ENCODE results near the gene GALNS.

Gene GALNS

DNA sequence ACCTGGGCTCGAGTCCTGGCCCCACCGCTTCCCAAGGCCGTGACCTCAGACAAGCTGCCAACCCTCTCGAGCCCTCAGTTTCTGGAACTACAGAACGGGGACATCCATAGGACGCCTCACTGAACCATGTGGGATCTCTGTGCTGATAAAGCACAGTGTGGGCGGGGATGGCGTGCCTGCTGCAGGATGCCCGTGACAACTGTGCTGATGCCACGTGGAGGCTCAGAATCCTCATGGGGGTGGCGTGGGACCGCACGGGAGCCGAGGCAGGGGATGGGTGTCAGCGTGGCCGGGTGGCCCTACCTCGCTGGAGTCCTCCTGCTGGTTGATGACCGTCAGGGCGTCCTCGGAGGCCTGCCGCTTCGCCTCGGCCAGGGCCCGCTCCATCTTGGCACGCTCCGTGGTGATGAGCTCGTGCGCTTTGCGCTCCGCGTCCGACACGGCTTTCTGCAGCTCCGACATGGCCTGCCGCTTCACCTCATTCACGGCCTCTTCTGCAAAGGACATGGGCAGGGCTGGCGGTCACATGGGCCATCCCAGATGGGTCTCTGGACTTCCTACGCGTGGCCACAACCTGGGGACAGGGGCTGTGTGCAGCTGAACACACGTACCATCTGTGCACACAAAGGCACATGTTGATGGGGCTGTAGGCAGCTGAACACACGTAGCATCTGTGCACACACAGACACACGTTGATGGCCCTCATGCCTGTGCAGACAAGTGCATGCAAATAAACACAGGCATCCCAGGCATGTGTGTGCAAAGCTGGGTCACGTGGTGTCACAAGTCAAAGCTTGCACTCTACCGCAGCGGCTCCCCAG is 22.4 kb upstream of the GALNS start:
- no peak overlapping the region for H3K4me3 ChIP-seq (ENCODE audit: severe bottlenecking)
- H3K27me3 ChIP-seq (ENCODE audit: insufficient read depth, poor library complexity, severe bottlenecking), result peaks cover 13% of the 10 kb centered on the region
- no peaks in the 10 kb centered on the region for H3K9me3 ChIP-seq (ENCODE audit: severe bottlenecking)
- H3K27ac ChIP-seq (ENCODE audit: poor library complexity, severe bottlenecking), result no peak overlapping the region
- TF ChIP-seq, protein P1, sequence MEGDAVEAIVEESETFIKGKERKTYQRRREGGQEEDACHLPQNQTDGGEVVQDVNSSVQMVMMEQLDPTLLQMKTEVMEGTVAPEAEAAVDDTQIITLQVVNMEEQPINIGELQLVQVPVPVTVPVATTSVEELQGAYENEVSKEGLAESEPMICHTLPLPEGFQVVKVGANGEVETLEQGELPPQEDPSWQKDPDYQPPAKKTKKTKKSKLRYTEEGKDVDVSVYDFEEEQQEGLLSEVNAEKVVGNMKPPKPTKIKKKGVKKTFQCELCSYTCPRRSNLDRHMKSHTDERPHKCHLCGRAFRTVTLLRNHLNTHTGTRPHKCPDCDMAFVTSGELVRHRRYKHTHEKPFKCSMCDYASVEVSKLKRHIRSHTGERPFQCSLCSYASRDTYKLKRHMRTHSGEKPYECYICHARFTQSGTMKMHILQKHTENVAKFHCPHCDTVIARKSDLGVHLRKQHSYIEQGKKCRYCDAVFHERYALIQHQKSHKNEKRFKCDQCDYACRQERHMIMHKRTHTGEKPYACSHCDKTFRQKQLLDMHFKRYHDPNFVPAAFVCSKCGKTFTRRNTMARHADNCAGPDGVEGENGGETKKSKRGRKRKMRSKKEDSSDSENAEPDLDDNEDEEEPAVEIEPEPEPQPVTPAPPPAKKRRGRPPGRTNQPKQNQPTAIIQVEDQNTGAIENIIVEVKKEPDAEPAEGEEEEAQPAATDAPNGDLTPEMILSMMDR (IDR thresholded peaks at IDR 0.05; ENCODE audit: poor library complexity, severe bottlenecking), result no peak
- DNase-seq (ENCODE audit: low spot score) (no peak), ATAC-seq (ENCODE audit: low read depth) (peak; percentile 62)
- H3K4me1 ChIP-seq (ENCODE audit: insufficient read depth, poor library complexity, severe bottlenecking), result peaks cover 2% of the 10 kb centered on the region
- no peaks in the 10 kb centered on the region for H3K36me3 ChIP-seq (ENCODE audit: low read depth)

DNA sequence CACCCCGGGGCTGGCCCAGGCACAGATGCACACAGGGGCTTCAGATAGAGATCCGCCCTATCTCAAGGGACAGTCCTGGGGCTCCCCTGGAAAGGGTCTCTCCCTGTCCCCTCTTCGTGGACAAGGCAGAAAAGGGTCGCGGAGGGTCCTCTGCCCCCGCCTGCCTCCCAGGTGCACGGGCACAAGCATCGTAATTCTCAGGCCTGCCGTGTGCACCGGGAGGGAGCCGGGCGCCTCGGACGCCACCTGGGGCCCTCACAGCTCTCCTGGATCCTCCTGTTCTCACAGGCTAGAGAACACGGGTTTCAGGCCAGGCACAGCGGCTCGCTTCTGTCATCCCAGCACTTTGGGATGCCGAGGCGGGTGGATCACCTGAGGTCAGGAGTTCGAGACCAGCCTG is 21.6 kb upstream of the GALNS start:
- DNase-seq (ENCODE audit: low spot score) (no peak), ATAC-seq (ENCODE audit: low read depth) (no peak)
- peaks cover 13% of the 10 kb centered on the region for H3K27me3 ChIP-seq (ENCODE audit: insufficient read depth, poor library complexity, severe bottlenecking)
- no peak overlapping the region for H3K4me3 ChIP-seq (ENCODE audit: severe bottlenecking)
- H3K36me3 ChIP-seq (ENCODE audit: low read depth), result no peaks in the 10 kb centered on the region
- TF ChIP-seq, protein P1 (IDR thresholded peaks at IDR 0.05; ENCODE audit: poor library complexity, severe bottlenecking), result no peak
- H3K27ac ChIP-seq (ENCODE audit: poor library complexity, severe bottlenecking), result no peak overlapping the region
- H3K9me3 ChIP-seq (ENCODE audit: severe bottlenecking), result no peaks in the 10 kb centered on the region
- peaks cover 2% of the 10 kb centered on the region for H3K4me1 ChIP-seq (ENCODE audit: insufficient read depth, poor library complexity, severe bottlenecking)

DNA sequence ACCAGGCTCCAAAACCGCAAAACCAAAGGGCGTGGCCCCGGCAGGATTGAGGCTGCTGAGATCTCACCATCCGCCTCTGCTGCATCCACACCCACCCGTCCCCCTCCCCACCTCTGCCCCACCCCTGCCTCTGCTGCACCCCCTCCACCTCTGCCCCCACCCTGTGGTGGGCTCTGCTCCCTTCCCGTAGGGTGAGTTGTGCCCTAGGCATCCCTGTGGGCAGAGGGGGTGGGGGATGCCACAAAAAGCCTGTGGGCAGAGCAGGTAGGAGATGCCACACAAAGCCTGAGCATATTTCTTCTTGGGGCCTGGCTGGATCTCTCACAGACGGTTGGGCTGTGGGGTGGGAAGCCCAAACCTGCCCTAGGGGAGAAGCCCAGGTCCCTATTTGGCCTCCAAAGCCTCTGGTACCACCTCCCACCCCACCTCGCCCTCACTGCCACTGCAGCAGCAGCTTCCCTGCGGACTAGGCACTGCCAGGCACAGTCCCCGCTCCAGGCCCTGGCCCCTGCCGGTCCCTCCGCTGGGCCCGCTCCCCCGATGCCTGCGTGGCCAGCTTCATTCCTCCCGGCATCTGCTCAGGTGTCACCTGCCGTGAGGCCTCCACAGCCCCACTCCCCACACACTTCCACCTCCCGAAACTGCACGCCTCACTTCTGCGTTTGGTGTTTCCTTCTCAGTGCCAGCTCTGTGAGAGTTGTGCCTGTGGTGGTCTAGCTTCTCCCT is 21.0 kb upstream of the GALNS start:
- ATAC-seq (ENCODE audit: low read depth) (no peak), DNase-seq (ENCODE audit: low spot score) (no peak)
- Histone ChIP-seq H3K27ac (ENCODE audit: poor library complexity, severe bottlenecking) (no peak overlapping the region), H3K9me3 (ENCODE audit: severe bottlenecking) (no peaks in the 10 kb centered on the region), H3K27me3 (ENCODE audit: insufficient read depth, poor library complexity, severe bottlenecking) (peaks cover 13% of the 10 kb centered on the region), H3K36me3 (ENCODE audit: low read depth) (no peaks in the 10 kb centered on the region), H3K4me3 (ENCODE audit: severe bottlenecking) (no peak overlapping the region), H3K4me1 (ENCODE audit: insufficient read depth, poor library complexity, severe bottlenecking) (peaks cover 2% of the 10 kb centered on the region)
- TF ChIP-seq, protein P1 (IDR thresholded peaks at IDR 0.05; ENCODE audit: poor library complexity, severe bottlenecking), result no peak

DNA sequence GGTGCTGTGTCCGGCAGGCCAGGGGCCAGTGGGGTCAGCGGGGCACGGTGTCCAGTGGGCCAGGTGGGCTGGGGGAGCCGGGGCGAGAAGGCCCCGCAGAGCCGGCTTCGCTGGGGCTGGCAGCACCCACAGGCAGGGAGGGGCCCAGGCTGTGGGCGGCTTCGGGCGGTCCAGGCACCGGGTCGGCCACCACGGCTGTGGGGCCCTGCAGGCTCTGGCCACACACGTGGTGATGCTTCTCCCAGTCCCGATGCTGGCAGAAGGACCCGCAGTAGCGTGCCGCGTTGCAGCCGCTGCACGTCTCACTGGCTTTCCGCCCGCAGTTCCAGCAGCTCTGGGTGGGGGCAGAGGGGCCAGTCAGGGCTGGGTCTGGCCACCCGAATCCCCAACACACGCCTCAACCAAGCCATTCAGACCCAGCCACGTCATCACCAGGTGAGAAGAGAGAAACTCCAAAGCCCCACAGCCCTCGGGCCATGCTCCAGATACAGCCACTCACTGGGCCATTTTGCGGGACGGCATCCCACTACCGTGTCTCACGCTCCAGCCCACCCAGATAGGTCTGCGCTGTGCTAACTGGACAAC is 20.3 kb upstream of the GALNS start:
- DNase-seq (ENCODE audit: low spot score) (no peak), ATAC-seq (ENCODE audit: low read depth) (no peak)
- peaks cover 2% of the 10 kb centered on the region for H3K4me1 ChIP-seq (ENCODE audit: insufficient read depth, poor library complexity, severe bottlenecking)
- TF ChIP-seq, protein P1 (IDR thresholded peaks at IDR 0.05; ENCODE audit: poor library complexity, severe bottlenecking), result no peak
- H3K9me3 ChIP-seq (ENCODE audit: severe bottlenecking), result no peaks in the 10 kb centered on the region
- H3K4me3 ChIP-seq (ENCODE audit: severe bottlenecking), result no peak overlapping the region
- peaks cover 13% of the 10 kb centered on the region for H3K27me3 ChIP-seq (ENCODE audit: insufficient read depth, poor library complexity, severe bottlenecking)
- no peak overlapping the region for H3K27ac ChIP-seq (ENCODE audit: poor library complexity, severe bottlenecking)
- H3K36me3 ChIP-seq (ENCODE audit: low read depth), result no peaks in the 10 kb centered on the region
